HG03139 (cell line): ENCODE measurements around the gene MIER2.

Source experiments
- ATAC-seq: cut with Tn5 transposase; IDR thresholded peaks from one replicate; pipeline ENCODE4 v1.9.1; 2021; ENCODE audit not compliant: unreplicated experiment

The MIER2 gene

GRCh38 chr19:334296-335071 lies 10.1 kb downstream of the MIER2 start:
- ATAC-seq = no peak

GRCh38 chr19:330503-330902 lies 14.1 kb downstream of the MIER2 start:
- ATAC-seq = no peak

DNA sequence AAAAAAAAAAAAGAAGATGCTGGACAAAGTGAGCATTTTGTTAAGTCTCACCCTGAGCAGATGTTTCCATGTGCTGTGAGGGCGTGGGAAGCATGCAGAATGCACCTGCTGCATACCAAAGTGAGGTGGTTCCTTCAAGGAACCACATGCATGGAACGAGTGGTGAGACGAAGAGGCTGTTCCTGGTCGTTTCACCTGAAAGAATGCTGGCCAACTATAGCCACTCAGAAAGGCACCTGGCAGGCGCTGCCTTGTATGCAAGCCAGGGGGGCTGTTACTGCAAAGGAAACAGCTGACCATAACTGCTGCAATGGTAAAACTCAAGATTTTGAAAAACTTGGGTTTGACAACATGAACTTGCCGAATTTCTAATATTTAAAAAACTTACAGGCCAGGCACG lies 14.7 kb downstream of the MIER2 start:
- no peak for ATAC-seq

- ATAC-seq = no peak
Measured at GRCh38 chr19:328025-328505, 16.5 kb downstream of the MIER2 start.

DNA sequence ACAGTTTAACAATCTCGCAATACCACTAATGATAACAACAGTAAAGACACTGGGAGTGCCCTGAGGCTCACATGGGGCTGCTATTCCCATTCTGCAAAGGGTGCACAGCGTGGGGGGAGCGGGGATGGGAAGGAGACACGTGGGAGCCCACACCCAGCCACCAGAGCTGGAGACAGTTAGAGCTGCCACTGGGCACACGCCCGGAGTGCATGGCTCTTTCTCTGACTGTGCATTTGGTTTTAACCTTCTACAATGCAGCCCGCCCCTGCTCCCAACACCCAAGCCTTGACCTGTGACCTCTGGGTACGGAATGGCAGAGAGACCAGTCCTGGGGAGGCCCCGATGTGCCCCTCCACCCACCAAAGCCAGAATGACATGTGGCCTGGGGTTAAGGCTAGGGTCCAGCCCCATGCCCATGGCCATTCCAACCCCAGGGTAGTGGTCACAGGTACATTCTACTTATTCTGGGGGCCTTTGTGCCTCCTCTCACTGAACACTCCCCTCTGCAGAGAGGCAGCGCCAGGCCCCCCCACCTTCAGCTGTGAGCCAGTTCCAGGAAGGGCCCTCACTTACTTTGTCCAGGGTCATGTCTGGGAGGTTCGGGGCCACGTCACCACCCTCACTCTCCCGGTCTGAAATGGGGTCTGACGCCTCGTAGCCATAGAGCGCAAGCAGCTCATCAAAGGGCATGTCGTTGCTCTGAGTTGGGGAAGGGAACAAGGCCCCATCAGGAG lies 17.1 kb downstream of the MIER2 start:
- no peak for ATAC-seq

- ATAC-seq = no peak
Measured at GRCh38 chr19:326871-327270, 17.7 kb downstream of the MIER2 start.

GRCh38 chr19:325937-326565 lies 18.5 kb downstream of the MIER2 start:
- no peak for ATAC-seq

DNA sequence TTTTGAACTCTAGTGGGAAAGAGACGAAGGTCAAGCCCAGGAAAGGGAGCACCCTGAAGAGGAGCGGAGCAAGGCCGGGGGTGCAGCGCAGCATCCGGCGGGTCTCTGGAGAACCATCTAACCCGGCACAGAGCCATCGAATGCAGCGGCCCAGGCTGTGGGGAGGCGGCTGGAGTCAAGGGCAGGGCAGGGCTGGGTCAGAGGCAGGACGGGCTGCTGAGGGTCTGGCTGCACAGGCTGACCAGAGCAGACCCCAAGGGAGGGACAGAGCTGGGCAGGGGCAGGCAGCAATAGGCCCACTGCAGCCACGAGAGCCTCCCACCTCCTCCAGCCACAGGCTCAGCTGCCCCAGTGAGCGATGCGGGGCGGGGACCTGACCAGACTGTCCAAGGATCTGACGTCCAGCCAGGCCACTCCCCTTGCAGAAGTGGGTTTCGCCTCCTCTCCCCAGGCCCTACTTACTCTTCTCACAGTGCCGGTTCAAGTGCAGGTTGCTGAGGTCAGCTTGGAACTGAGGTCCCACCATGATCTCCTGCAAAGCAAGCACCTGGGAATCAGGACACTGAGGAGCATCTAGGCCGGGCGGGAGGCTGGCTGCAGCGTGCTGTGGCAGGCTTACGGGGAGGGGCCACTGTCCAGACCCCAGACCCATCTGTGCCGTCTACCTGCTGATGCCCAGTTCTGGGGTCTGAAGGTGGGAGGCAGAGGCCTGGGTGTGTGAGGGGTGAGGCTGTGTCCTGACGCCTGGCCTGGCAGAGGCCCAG lies 19.2 kb downstream of the MIER2 start:
- ATAC-seq = no peak

DNA sequence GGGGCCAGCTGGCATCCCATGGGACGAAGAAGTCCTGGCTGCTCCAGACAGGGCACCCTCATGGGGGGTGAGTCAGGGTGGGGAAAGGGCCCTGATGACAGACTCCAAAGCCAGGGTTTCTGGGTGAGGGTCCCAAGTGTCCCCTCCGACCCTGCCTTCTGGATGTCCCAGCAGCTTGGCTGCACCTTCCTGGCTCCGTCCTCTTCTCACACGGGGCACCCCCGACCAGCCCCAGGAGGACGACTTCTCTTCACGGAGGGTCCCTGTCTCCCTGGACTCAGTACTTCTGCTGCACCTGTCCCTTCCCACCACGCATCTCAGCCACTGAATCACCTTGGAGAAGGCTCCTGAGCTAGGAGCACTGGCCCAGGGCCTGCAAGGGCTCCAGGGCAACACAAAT lies 19.9 kb downstream of the MIER2 start:
- ATAC-seq = no peak

DNA sequence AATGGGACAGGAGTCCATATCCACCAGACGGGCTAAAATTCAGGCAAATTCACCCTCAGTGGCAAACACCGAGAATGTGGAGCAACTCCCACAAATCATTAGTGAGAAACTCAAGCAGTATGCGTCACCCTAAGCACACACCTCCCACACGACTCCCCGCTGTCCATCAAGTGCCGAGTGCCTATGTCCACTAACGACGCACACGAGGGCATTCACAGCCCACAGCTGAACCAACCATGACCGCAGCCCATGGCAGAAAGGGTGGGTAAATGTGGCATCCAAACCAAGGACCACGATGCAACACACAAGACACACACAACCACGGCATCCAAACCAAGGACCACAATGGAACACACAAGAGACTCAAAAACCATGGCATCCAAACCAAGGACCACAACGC lies 22.0 kb downstream of the MIER2 start:
- ATAC-seq = no peak

- ATAC-seq = no peak
Measured at GRCh38 chr19:318509-318774, 26.2 kb downstream of the MIER2 start.

DNA sequence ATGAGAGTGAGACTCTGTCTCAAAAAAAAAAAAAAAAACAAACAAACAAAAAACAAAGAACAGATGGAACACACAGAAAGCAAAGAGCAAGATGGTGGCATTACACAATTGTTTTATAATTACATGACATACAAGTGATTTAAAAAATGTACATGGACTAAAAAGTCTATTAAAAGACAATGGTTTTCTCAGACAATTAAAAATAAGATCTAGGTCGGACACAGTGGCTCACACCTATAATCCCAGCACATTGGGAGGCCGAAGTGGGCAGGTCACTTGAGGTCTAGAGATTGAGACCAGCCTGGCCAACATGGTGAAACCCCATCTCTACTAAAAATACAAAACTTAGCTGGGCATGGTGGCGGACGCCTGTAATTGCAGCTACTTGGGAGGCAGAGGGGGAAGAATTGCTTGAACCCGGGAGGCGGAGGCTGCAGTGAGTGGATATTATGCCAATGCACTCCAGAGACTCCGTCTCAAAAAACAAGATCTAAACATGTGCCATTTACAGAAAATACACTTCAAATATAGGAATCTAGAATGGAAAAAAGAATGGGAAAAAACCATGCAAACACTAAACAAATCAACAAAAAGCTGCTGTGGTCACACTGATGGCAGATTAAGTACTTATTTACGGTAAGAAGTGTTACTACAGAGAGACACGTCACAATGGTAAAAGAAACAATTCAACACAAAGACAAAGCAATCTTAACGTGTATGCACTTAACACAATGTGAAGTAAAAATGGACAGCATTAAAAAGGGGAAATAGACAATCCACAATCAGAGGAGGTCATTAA lies 26.7 kb downstream of the MIER2 start:
- ATAC-seq = no peak

DNA sequence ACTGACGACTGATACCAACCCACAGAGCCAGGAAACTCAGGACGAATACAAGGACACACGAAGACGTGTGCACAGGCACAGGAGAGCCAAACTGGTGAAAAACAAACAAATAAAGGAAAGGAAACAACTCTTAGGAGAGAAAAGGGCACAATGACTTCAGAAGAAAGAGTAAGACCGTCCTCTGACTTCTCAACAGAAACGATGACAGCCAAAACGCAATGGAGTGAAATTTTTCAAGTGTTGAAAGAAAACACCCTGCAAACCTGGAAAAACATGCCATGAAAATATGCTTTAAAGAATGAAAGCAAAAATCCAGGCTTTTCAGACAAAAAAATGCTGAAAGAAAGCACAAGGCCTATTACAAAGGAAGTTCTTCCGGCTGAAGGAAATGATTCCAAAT lies 28.8 kb downstream of the MIER2 start:
- ATAC-seq = no peak

- ATAC-seq = no peak
Measured at GRCh38 chr19:313988-314815, 30.4 kb downstream of the MIER2 start.

DNA sequence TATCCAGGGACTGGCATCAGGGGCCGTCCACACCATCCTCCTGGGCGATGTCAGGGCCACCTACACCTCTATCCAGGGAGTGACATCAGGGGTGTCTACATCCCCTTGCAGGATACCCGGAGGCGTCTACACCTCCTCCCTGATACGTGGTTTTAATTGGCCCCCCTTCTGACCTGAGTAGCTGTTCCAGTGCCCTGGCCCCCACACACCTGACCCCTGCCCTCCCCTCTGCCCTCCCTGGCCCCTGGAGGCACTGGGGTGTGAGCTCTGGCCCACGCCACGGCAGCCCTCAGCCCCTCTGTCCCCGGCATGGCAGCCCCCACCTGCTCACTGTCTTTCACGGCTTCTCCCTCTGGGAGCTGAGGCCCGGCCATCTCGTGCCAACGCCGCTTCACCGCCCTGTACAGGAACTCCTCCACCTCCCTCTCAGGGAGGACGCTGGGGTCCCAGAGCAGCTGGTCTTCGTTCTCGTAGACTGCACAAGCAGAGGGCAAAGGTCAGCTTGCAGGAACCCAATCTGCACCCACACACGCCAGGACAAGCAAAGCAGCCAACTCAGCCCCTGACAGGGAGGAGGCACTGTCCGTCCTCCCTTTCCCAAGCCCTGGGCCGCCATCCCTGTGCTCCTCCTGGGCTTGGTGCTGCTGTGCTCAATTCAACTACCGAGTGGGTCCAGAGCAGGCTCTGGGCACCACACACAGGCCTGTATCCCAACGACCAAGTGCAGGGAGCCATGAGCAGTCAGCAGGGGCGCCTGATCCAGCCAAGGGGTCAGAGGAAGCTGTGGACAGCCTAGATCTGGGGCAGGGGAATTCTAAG lies 31.2 kb downstream of the MIER2 start:
- no peak for ATAC-seq

DNA sequence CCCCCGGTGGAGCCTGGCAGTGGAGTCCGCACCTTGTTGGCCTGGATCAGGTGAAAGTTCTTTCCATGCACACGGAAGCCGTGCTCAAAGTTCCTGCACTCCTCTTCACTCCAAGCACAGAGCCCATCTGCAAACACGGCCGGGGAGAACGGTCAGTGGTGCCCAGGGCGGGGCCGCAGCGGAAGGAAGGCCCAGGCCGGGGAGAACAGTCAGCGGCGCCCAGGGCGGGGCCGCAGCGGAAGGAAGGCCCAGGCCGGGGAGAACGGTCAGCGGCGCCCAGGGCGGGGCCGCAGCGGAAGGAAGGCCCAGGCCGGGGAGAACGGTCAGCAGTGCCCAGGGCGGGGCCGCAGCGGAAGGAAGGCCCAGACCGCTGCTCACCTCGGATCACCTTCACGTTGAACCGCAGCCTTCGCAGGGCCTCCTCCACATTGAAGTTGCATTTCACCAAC lies 32.8 kb downstream of the MIER2 start:
- ATAC-seq = no peak

GRCh38 chr19:310781-311496 lies 33.7 kb downstream of the MIER2 start:
- no peak for ATAC-seq

DNA sequence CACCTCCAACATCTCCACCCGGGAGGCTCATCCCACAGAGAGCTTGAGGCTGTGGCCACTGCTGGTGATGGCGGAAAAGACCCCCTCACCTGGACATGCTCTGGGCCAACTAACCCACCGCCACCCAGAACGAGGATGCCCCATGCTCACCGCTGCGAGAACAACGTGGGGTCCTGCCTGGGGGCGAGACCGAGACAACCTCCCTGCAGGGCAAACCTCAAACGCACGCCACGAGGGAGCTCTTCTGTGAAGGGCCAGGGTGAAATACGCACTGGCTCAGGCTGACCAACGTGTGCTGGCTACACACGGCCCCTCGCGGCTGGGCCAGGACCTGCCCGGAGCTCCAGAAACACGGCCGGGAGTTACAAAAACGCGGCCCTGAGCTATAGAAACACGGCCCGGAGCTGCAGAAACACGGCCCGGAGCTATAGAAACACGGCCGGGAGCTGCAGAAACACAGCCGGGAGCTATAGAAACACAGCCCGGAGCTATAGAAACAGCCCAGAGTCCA lies 34.4 kb downstream of the MIER2 start:
- ATAC-seq = no peak
